ENCODE data around the gene C22orf15. TPM values are rescaled to one million over a fixed set of nuclear protein-coding genes. Genes with fewer than 3 reads are reported as not detected.

Gene C22orf15
- total RNA-seq, 2 experiments from 2014 or later = 0.86 to 1.7 TPM

DNA sequence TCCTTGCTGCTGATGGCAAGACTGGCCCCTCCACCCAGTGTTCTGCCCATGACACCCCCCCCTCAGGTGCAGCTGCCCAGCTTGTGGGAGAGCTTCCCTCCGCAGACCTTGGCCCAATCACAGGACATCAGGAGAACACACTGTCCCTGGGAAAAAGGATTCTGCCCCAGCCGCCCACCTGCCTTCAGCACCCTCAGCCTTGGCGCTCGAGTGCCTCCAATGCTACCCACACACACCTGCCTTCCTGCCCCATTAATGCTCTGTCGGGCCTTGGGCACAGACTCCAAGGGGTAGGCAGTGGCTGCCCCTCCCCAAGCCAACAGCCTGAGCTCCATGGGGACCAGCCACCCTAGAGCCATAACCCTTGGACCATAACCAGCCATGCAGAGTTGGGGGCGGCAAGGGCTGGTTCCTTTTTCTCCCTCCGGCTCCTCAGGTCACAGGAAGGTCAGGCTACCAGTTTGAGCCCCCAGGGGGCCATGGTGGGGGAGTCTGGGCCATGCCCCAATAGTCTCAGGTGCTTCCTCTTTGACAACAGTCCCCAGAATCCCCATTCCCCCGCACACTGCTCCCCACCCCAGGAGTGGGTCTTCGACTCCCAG lies 10.6 kb upstream of the C22orf15 start:
- peak; percentile 95 for DNase-seq (ENCODE audit: low spot score)
- H3K36me3 ChIP-seq (ENCODE audit: insufficient read depth, low read length) = no peaks in the 10 kb centered on the region; the same call in 1 of the 2 replicates
- ChIA-PET CTCF (ENCODE audit: unreplicated experiment) (no interaction called here), POLR2A (interaction anchor here (0.7 to 2.5 kb wide), 4 partner anchors 11 to 1008 kb away, joined by 3 to 8 read pairs (median 4); partner anchors contain the start of gene SLC2A11)
- H3K79me2 ChIP-seq (ENCODE audit: insufficient read depth, low read depth, low read length) = peaks cover 11% of the 10 kb centered on the region; the same call in 1 of the 2 replicates
- H3K4me1 ChIP-seq (ENCODE audit: insufficient read depth, low read length, poor library complexity, severe bottlenecking) = peaks cover 53% of the 10 kb centered on the region
- intact Hi-C loops (cut with micrococcal nuclease; ENCODE audit: unreplicated experiment) = loop anchor here (1.0 to 10.0 kb wide), 4 partner anchors 14 to 817 kb away; no protein-coding TSS in a partner anchor
- peak overlapping the region; percentile 93 for H3K4me2 ChIP-seq (ENCODE audit: low read length)
- no peaks in the 10 kb centered on the region for H3K9me3 ChIP-seq (ENCODE audit: low read length)
- peak overlapping the region; percentile 95 for H3K27ac ChIP-seq (ENCODE audit: low read depth, low read length, poor library complexity, severe bottlenecking)
- peak overlapping the region; percentile 78 for H3K4me3 ChIP-seq (ENCODE audit: low read depth, low read length, poor library complexity, severe bottlenecking)
- TF ChIP-seq, protein P1, sequence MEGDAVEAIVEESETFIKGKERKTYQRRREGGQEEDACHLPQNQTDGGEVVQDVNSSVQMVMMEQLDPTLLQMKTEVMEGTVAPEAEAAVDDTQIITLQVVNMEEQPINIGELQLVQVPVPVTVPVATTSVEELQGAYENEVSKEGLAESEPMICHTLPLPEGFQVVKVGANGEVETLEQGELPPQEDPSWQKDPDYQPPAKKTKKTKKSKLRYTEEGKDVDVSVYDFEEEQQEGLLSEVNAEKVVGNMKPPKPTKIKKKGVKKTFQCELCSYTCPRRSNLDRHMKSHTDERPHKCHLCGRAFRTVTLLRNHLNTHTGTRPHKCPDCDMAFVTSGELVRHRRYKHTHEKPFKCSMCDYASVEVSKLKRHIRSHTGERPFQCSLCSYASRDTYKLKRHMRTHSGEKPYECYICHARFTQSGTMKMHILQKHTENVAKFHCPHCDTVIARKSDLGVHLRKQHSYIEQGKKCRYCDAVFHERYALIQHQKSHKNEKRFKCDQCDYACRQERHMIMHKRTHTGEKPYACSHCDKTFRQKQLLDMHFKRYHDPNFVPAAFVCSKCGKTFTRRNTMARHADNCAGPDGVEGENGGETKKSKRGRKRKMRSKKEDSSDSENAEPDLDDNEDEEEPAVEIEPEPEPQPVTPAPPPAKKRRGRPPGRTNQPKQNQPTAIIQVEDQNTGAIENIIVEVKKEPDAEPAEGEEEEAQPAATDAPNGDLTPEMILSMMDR (conservative IDR thresholded peaks at IDR 0.05; ENCODE audit: low read length) = peak; percentile 27; the same call in 1 of the 2 replicates
- no peak for TF ChIP-seq EZH2phosphoT487 (IDR thresholded peaks at IDR 0.05; ENCODE audit: borderline replicate concordance, low read depth, low read length)
- no TSS peak for BruUV-seq (replicated peaks)
- H4K20me1 ChIP-seq (ENCODE audit: insufficient read depth, low read length) = no peaks in the 10 kb centered on the region
- no peak overlapping the region for H2AFZ ChIP-seq (ENCODE audit: low read length)
- H3K9me2 ChIP-seq (ENCODE audit: insufficient read depth, low read length) = no peaks in the 10 kb centered on the region

DNA sequence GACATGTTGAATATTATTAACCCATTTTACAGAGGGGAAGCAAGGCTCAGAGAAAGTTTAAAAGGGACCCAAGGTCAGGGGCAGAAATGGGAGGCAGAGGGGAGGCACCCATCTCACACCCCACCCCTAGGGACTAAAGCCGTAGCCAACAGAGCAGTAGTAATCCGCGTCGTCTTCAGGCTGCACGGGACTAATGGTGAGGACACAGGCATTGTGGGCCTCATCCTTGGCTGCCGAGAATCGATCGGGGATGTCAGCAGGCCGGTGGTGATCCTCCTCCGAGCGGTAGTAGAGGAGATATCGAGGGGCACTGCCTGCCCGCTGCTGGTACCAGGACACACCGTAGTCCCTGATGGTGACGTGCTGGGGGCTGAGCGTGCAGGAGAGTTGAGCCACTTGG lies 10.0 kb upstream of the C22orf15 start:
- ChIA-PET CTCF (ENCODE audit: unreplicated experiment) (no interaction called here), POLR2A (interaction anchor here (0.6 to 2.5 kb wide), 9 partner anchors 11 to 1009 kb away, joined by 3 to 8 read pairs (median 3); partner anchors contain the start of gene SLC2A11)
- no peaks in the 10 kb centered on the region for H3K9me3 ChIP-seq (ENCODE audit: low read length)
- TSS peak; percentile 87 for BruUV-seq (replicated peaks)
- DNase-seq (ENCODE audit: low spot score) = peak; percentile 82
- peak overlapping the region; percentile 78 for H3K4me3 ChIP-seq (ENCODE audit: low read depth, low read length, poor library complexity, severe bottlenecking)
- H3K4me2 ChIP-seq (ENCODE audit: low read length) = peak overlapping the region; percentile 93
- no peaks in the 10 kb centered on the region; the same call in 1 of the 2 replicates for H3K36me3 ChIP-seq (ENCODE audit: insufficient read depth, low read length)
- peaks cover 58% of the 10 kb centered on the region for H3K4me1 ChIP-seq (ENCODE audit: insufficient read depth, low read length, poor library complexity, severe bottlenecking)
- H4K20me1 ChIP-seq (ENCODE audit: insufficient read depth, low read length) = no peaks in the 10 kb centered on the region
- no peaks in the 10 kb centered on the region for H3K9me2 ChIP-seq (ENCODE audit: insufficient read depth, low read length)
- H2AFZ ChIP-seq (ENCODE audit: low read length) = no peak overlapping the region
- H3K27ac ChIP-seq (ENCODE audit: low read depth, low read length, poor library complexity, severe bottlenecking) = peak overlapping the region; percentile 95
- peaks cover 11% of the 10 kb centered on the region; the same call in 1 of the 2 replicates for H3K79me2 ChIP-seq (ENCODE audit: insufficient read depth, low read depth, low read length)
- TF ChIP-seq, protein P1 (conservative IDR thresholded peaks at IDR 0.05; ENCODE audit: low read length) = no peak
- TF ChIP-seq EZH2phosphoT487 (IDR thresholded peaks at IDR 0.05; ENCODE audit: borderline replicate concordance, low read depth, low read length) = no peak
- intact Hi-C loops (cut with micrococcal nuclease; ENCODE audit: unreplicated experiment) = loop anchor here (1.0 to 10.0 kb wide), 4 partner anchors 14 to 818 kb away; no protein-coding TSS in a partner anchor

DNA sequence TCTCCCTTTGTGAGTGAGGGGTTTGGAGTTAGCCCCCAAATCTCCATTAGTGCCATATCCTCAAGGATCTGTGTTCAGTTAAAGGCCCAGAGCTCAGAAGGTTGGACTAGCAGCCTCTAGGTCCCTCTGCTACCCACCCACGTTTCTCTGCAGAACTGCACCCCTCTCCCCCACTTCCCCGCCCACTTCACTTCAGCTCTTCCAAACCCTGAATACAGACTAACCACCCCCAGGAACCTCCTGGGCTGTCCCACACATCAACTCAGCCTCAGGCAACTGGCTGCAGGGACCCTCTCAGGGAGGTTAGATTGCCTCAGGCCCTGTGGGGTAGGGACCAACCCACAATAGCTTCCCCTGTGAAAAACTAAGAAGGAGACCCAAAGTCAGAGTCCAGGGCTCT lies 9.4 kb upstream of the C22orf15 start:
- POLR2A ChIA-PET = interaction anchor here (0.6 to 2.5 kb wide), 8 partner anchors 12 to 104 kb away, joined by 3 to 8 read pairs (median 3); partner anchors contain the start of gene SLC2A11

More for the DNA sequence above, 9.4 kb upstream of the C22orf15 start:
- H3K9me3 ChIP-seq (ENCODE audit: low read length) = no peaks in the 10 kb centered on the region
- CTCF ChIA-PET (ENCODE audit: unreplicated experiment) = no interaction called here
- TF ChIP-seq, protein P1 (conservative IDR thresholded peaks at IDR 0.05; ENCODE audit: low read length) = peak; percentile 38; the same call in 1 of the 2 replicates
- no peak for TF ChIP-seq EZH2phosphoT487 (IDR thresholded peaks at IDR 0.05; ENCODE audit: borderline replicate concordance, low read depth, low read length)
- no TSS peak for BruUV-seq (replicated peaks)
- peak overlapping the region; percentile 95 for H3K27ac ChIP-seq (ENCODE audit: low read depth, low read length, poor library complexity, severe bottlenecking)
- peak; percentile 70 for DNase-seq (ENCODE audit: low spot score)
- peaks cover 11% of the 10 kb centered on the region; the same call in 1 of the 2 replicates for H3K79me2 ChIP-seq (ENCODE audit: insufficient read depth, low read depth, low read length)
- H3K9me2 ChIP-seq (ENCODE audit: insufficient read depth, low read length) = no peaks in the 10 kb centered on the region
- H3K36me3 ChIP-seq (ENCODE audit: insufficient read depth, low read length) = no peaks in the 10 kb centered on the region; the same call in 1 of the 2 replicates
- H3K4me3 ChIP-seq (ENCODE audit: low read depth, low read length, poor library complexity, severe bottlenecking) = peak overlapping the region; percentile 78
- H4K20me1 ChIP-seq (ENCODE audit: insufficient read depth, low read length) = no peaks in the 10 kb centered on the region
- intact Hi-C loops (cut with micrococcal nuclease; ENCODE audit: unreplicated experiment) = loop anchor here (5.0 to 10.0 kb wide), 2 partner anchors 94 to 819 kb away; no protein-coding TSS in a partner anchor
- H3K4me2 ChIP-seq (ENCODE audit: low read length) = peak overlapping the region; percentile 93
- H2AFZ ChIP-seq (ENCODE audit: low read length) = no peak overlapping the region
- peaks cover 59% of the 10 kb centered on the region for H3K4me1 ChIP-seq (ENCODE audit: insufficient read depth, low read length, poor library complexity, severe bottlenecking)
